Head of caudate nucleus (tissue), 42 donors: ENCODE data around the gene INF2.

Experiments used
- DNase-seq, 42 donors: peaks; one replicate each; pipeline versions ENCODE4 v3.0.0 to v3.0.0-alpha.2; 2020 to 2021; ENCODE audit warnings: mixed read lengths in 7 of 42
- intact Hi-C: fragments of 100-400 bp; cut with DNase I; formaldehyde crosslinking; loops from one replicate; pipeline ENCODE4 v1.15.0; 2022

INF2 gene

DNA sequence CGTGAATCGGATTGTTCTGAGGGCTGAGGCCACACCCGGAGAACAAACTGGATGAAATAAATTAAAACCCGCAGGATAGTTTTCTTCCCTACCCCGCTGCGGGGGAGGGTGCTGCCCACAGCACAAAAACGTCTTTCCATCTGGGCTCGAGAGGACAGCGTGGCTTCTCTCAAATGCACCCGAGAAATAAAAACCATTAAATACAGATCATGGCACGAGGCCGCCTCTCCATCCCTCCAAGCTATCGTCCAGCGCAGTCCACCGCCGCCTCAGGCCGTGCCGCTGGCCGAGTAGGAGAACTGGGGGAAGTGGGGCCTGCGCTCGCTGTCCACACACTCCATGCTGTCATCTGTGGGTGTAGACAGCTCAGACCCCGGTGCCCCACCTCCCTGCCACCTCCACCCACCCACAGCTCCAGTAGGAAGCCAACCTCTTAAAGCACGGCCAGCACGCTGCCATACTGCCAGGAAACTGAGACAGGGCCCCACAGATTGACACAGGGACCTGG lies 80.7 kb downstream of the INF2 start:
- DNase-seq = no peak
- intact Hi-C loops = no loop called here

DNA sequence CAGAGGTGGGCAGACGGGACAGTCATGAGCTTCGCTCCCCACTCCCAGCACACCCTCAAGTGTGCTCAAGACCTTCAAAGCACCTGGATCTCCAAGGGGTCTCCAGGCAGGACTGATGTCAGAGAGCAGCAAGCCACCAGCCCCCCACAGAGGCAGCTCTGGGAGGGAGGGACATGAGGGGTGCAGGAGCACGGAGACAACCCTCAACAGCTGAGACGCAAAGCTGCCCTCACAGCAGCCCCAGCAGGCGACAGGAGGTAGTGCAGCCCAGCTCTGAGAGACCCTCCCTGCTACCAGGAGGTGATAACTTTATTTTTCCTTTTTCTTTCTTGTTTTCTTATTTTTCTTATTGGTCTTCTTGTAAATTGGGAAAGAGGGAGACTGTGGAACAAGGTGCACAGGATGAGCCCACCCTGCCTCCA lies 81.4 kb downstream of the INF2 start:
- intact Hi-C loops = no loop called here
- DNase-seq = no peak

DNA sequence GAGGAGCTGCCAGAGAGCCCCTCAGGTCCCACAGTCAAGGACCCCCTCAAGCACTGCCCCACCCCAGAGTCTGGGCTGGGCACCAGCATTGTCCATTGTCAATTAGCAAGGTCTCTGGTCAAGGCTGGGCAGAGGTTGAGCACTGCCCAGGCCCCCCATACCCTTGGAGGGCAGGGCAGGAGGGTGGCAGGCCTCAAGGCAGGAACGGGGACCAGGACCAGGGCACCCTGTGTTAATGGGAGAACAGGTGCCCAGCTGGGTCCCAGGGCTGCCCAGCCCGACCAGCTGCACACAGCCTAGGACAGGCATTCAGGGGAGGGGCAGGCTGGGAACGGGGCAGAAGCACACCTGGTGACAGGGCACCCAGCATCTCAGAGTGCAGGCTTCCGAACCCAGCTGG lies 82.0 kb downstream of the INF2 start:
- no peak for DNase-seq
- intact Hi-C loops = no loop called here
